Sigmoid colon (tissue), 3 donors: ENCODE data around the gene SORCS1.

Experiments
- POLR2A ChIP-seq, 2 donors: fragments of 450-650 bp; IDR thresholded peaks; one replicate each; pipeline ENCODE4 v1.6.1; 2016; ENCODE audit warnings: antibody characterized with exemption in 2 of 2, mild to moderate bottlenecking in 2 of 2, moderate library complexity in 2 of 2
- TF ChIP-seq, protein P1 (sequence below), 4 experiments: fragments of 450-650 bp in 3 of 4; fragments of 200-600 bp in 1 of 4; IDR thresholded peaks; one replicate each; pipeline ENCODE4 v1.5.1; 2016 to 2019; ENCODE audit warnings: antibody characterized with exemption in 4 of 4, mild to moderate bottlenecking in 3 of 4, moderate library complexity in 2 of 4

DNA sequence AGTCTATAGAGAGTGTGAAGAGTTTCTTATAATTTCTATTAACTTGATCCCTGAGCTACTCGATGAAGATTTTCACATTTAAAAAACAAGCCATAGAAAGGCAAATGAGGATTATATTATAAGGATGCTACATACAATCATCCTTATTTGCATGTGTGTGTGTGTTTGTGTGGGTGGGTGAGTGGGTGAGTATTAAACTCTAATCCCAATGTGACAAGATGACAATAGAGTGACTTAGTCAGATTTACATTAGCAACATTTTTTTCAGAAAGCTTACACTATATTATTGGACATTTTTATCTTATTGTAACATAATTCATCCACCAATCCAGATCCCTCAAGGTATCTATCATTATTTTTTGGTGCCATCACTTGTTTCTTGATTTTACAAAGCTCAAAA, 331.7 kb downstream of the SORCS1 start:
- TF ChIP-seq POLR2A (IDR thresholded peaks at IDR 0.05), result no peak
- TF ChIP-seq, protein P1, sequence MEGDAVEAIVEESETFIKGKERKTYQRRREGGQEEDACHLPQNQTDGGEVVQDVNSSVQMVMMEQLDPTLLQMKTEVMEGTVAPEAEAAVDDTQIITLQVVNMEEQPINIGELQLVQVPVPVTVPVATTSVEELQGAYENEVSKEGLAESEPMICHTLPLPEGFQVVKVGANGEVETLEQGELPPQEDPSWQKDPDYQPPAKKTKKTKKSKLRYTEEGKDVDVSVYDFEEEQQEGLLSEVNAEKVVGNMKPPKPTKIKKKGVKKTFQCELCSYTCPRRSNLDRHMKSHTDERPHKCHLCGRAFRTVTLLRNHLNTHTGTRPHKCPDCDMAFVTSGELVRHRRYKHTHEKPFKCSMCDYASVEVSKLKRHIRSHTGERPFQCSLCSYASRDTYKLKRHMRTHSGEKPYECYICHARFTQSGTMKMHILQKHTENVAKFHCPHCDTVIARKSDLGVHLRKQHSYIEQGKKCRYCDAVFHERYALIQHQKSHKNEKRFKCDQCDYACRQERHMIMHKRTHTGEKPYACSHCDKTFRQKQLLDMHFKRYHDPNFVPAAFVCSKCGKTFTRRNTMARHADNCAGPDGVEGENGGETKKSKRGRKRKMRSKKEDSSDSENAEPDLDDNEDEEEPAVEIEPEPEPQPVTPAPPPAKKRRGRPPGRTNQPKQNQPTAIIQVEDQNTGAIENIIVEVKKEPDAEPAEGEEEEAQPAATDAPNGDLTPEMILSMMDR (IDR thresholded peaks at IDR 0.05), result no peak
